ENCODE measurements around the gene SLC40A1. TPM values are rescaled to one million over a fixed set of nuclear protein-coding genes. Genes with fewer than 3 reads are reported as not detected.

The SLC40A1 gene
- total and polyA plus RNA-seq, 10 of the 15 experiments (the other 5 are each of a cell fraction or from before 2014, with no cell fraction given) = 0.01 to 0.38 (median 0.08) TPM; not detected in 7

DNA sequence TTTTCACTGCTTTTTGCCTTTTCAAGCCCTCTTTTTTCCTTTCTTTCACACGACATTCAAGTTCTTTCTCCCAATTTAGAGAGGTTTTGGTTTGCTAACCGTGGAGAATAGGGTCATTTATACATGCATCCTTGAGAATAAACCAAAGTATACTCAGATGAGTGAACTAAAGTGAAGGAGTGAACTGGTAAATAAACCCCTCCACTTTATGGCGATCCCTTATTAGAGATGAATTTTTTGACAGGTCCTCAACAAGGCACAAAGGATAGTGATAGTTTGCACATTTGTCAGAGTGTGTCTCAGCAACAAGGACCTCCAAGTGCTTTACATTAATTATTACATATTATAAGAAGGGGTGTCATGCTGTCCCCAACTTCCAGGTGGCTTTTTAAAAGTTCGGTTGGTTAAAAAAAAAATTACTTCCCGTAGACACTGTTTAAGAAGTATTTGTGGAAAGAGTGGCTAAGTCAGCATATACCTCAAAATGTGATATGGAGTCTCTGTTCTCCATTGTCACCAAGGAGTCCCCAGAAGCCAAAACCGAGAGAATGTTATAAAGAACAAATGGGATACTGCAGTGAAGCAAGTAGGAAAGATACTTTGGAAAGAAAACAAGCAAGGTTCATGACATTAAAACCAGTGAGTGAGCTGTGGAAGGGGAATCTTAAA is 1.7 kb upstream of the SLC40A1 start (continued):
- TF ChIP-seq, protein P1, sequence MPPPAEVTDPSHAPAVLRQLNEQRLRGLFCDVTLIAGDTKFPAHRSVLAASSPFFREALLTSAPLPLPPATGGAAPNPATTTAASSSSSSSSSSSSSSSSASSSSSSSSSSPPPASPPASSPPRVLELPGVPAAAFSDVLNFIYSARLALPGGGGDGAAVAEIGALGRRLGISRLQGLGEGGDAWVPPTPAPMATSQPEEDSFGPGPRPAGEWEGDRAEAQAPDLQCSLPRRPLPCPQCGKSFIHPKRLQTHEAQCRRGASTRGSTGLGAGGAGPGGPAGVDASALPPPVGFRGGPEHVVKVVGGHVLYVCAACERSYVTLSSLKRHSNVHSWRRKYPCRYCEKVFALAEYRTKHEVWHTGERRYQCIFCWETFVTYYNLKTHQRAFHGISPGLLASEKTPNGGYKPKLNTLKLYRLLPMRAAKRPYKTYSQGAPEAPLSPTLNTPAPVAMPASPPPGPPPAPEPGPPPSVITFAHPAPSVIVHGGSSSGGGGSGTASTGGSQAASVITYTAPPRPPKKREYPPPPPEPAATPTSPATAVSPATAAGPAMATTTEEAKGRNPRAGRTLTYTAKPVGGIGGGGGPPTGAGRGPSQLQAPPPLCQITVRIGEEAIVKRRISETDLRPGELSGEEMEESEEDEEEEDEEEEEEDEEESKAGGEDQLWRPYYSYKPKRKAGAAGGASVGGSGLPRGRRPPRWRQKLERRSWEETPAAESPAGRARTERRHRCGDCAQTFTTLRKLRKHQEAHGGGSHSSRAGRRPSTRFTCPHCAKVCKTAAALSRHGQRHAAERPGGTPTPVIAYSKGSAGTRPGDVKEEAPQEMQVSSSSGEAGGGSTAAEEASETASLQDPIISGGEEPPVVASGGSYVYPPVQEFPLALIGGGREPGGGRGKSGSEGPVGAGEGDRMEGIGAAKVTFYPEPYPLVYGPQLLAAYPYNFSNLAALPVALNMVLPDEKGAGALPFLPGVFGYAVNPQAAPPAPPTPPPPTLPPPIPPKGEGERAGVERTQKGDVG (CRISPR knock-in tag; IDR thresholded peaks at IDR 0.05) = no peak
- TF ChIP-seq NFYA (IDR thresholded peaks at IDR 0.05; ENCODE audit: borderline replicate concordance, low read depth, low read length) = no peak
- TF ChIP-seq, protein P2, sequence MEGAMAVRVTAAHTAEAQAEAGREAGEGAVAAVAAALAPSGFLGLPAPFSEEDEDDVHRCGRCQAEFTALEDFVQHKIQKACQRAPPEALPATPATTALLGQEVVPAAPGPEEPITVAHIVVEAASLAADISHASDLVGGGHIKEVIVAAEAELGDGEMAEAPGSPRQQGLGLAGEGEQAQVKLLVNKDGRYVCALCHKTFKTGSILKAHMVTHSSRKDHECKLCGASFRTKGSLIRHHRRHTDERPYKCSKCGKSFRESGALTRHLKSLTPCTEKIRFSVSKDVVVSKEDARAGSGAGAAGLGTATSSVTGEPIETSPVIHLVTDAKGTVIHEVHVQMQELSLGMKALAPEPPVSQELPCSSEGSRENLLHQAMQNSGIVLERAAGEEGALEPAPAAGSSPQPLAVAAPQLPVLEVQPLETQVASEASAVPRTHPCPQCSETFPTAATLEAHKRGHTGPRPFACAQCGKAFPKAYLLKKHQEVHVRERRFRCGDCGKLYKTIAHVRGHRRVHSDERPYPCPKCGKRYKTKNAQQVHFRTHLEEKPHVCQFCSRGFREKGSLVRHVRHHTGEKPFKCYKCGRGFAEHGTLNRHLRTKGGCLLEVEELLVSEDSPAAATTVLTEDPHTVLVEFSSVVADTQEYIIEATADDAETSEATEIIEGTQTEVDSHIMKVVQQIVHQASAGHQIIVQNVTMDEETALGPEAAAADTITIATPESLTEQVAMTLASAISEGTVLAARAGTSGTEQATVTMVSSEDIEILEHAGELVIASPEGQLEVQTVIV (IDR thresholded peaks at IDR 0.05; ENCODE audit: borderline replicate concordance, partially characterized antibody) = no peak
- no peak for TF ChIP-seq SIN3A (IDR thresholded peaks at IDR 0.05; ENCODE audit: low read depth, low read length)

Measured in GM12878 (cell line).